Measurements from ENCODE around the gene RPUSD1.

RPUSD1 gene

DNA sequence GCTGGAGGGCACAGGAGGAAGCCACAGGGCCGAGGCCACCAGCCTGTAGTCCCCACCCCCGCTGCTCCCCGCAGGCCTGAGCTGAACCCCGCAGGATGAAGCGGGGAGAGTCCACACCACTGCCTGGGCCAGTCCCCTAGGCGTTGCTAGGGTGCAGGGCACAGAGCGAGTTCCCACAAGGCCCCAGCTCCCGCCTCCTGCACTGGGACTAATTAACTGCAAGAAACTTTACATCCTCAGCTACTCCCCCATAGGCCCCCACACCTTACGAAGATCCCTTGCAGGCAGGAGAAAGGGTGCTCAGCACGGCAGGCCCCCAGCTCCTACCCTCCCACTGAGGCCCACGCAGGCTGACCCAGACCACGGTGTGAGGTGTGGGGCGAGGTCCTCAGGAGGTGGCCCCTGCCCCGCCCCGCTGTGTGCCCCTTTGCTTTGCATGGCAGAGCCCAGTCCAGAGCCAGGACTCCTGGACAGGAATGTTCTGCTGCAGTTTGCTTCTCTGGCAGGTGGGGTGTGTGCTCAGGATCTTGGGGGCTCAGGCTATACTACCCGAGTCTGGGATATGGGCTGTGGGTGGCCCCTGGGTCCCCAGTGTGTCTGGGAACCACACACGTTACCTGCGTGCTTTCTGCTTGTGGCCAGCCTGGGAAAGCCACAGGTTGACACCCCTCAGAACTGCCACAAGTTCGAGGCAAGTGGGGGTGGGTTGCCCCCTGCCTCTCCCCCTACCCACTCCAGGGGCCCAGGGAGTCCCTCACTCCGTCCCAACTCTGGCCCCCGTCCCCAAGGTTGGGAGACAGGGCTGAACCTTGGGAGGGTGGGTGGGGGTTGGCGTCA is 11.1 kb upstream of the RPUSD1 start:
- no peak for DNase-seq (ENCODE audit: low read depth)

DNA sequence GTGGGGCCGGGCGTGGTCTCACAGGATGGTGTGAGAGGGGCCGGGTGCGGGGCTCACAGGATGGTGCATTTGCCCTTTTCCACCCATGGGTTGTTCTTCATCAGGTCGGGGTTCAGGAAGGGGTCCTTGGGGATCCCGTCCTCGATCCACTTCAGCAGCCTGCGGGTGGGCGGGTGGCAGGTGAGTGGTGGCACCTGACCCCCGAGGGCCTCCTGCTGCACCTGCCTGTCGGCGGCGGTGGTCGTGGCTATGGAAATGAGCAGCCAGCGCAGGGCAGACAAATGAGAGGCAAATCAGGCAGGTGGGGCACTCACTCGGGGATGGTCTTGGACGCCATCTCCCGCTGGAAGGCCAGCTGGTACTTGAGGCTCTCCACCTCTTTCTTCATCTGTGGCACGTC is 10.5 kb upstream of the RPUSD1 start:
- DNase-seq (ENCODE audit: low read depth) = no peak

DNA sequence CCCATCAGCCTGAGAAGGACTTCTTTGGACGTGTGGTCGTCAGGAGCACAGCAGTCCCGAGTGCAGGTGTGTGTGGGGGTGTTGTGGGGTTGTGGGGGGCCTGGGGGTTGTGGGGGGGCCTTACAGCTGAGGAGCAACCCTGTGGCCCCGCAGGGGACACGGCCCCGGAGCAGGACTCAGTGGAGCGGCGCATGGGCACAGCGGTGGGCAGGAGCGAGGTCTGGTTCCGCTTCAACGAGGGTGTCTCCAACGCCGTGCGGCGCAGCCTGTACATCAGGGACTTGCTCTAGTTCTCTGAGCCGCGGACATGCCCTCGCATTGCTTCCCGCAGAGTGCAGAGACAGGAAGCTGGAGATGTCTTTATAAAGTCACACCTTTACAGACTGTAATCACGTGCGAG is 9.5 kb upstream of the RPUSD1 start:
- DNase-seq (ENCODE audit: low read depth) = no peak

DNA sequence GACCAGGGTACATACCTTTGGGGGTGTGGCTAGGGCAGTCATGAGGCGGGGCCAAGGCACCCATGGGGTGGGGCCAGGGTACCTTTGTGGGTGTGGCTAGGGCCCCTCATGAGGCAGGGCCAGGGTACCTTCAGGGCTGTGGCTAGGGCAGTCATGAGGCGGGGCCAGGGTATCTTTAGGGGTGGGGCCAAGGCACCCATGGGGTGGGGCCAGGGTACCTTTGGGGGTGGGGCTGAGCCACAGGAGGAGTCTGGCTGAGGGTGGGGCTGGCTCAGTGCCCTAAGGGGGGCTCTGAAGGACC is 8.9 kb upstream of the RPUSD1 start:
- DNase-seq (ENCODE audit: low read depth) = no peak

DNA sequence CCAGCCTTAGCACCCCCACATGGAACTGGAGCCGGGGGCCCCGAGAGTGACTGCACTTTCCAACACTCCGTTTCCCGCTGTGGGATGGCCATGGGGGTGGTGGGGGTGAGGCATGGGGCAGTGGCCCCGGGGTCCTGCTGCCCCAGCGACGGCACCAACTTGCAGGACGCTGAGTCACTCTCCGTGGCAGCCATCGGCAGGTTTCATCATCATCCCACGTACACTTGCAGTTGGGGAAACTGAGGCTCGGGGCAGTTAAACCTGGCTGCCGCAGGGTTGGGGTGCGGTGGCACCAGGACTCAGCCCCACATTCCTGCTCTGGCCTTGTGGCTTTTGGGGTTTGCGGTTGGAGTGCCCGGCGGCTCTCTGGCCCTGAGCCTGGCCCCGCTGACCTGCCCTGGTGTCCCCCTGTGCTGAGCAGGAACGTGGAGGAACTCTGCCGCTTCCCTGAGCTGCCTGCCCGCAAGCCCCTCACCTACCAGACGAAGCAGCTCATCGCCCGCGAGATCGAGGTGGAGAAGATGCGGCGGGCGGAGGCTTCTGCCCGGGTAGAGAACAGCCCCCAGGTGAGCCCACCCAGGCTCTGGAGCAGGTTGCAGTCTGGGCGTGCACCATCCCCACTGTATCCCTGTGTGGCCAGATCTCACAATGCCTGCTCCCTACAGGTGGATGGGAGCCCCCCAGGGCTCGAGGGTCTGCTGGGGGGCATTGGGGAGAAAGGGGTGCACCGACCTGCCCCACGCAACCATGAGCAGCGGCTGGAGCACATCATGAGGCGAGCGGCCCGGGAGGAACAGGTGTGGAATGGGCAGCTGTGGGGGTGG is 8.3 kb upstream of the RPUSD1 start:
- DNase-seq (ENCODE audit: low read depth) = no peak

DNA sequence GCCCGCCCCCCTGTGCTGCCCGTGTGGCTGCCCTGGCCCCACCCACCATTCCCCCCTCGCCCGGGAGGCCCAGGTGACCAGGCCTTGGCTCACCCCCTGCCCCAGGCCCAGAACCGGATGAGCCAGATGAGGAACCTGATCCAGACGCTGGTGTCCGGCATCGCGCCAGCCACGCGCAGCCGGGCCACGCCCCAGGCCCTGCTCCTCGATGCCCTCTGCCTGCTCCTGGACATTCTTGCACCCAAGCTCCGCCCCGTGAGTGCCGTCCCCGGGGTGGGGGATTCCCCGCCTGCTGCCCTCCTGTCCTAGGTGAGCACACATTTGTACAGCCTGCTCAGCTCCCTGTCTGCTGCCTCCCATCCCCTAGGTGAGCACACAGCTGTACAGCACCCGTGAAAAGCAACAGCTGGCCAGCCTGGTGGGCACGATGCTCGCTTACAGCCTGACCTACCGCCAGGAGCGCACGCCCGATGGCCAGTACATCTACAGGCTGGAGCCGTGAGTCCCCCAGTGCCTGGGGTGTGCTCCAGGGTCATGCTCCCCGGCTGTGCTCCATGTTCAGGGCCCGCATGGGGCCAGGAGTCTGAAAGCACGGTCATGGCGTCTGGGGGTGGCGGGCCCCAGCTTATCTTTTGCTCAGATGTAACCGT is 7.5 kb upstream of the RPUSD1 start:
- no peak for DNase-seq (ENCODE audit: low read depth)

DNA sequence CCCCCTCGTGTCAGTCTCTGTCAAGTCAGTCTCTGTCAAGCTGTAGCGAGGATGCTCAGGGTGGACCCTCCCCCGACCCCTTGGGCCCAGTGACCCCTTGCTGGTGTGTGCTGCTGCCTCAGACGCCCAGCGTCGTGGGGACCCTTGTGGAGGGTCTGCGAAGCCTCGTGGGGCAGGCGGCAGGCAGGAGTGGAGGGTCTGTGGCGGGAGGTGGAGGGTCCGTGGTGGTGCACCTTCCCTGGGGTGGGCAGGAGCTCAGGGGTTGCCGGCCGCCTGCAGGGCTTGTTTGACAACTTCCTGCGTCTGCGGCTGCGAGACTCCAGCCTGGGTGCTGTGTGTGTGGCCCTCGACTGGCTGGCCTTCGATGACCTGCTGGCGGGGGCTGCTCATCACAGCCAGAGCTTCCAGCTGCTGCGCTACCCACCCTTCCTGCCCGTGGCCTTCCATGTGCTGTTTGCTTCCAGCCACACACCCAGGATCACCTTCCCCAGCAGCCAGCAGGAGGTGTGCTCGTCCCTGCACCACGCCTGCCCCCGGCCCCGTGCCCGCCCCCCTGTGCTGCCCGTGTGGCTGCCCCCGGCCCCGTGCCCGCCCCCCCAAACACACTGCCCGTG is 6.8 kb upstream of the RPUSD1 start:
- DNase-seq (ENCODE audit: low read depth) = no peak

DNA sequence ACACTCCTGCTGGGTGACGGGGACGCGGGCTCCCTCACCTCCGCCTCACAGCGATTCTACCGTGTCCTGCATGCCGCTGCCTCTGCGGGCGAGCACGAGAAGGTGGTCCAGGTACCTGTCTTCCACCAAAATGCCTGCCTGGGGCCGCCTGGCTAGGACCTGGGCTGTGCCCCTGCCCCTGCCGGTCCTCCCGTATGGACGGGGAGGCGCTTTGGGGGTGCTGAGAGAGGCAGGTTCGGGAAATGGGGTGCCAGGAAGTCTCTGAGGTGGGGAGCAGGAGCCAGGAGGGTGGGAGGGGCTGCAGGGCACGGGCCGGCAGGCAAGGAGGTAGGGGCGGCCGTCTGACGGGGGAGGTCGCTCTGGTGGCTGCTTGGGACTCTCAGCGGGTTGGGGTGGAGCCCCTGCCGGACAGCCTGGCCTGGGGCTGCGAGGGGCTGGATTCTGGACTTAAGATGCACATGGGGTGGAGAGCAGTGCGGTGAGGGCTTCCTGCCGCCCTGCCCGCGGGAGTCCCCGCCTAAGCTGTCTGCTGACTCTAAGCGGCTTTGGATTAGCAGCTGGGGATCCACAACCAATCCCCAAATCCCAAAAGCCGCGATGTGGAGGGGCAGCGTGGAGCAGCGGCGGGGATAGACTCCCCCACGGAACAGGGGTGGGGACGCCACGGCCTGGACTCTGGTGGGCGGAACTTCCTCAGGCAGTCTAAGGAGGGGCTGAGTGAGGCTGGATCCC is 6.1 kb upstream of the RPUSD1 start:
- no peak for DNase-seq (ENCODE audit: low read depth)

DNA sequence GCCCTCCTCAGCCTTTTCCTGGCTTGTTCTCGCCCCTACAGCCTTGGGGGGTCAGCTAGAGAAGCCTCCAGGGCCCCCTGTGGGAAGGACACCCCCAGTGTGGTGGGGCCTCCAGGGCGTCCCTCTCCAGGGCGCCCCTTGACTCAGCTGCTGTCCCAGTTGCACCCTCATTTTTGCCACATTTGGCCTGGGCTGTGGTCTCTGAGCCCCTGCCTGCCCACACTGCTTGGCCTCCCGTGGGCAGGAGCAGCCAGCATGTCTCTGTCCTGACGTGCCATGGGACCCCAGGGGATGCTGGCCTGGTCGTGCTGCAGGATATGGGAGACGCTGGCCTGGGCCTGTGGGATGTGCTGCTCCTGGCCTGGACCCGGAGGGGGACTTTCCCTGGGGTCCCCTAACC is 5.2 kb upstream of the RPUSD1 start:
- no peak for DNase-seq (ENCODE audit: low read depth)

DNA sequence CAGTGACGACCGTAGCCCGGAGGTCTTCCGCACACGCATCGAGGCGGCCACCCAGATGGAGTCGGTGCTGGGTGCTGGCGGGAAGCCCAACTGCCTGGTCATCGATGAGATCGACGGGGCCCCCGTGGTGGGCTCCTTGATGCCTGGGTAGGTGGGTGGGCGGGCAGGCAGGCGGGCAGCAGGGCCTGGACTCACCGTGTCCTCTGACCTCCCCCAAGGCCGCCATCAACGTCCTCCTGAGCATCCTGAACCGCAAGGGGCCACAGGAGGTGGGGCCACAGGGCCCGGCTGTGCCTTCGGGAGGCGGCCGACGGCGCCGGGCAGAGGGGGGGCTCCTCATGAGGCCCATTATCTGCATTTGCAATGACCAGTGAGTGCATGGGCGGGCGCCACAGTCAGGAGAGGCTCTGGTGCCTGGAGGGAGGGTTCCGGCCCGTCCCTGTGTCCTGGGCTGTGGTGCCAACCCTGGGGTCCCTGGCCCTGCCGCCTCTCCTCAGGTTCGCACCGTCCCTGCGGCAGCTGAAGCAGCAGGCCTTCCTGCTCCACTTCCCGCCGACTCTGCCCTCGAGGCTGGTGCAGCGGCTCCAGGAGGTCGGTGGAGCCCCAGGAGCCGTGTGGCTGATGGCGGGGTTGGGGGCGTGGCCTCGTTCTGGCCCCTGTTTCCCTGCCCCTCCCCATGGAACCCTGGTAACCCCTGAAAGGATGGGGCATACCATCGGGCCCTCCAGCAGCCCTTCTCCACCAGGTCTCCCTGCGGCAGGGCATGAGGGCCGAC is 4.2 kb upstream of the RPUSD1 start:
- DNase-seq (ENCODE audit: low read depth) = no peak

DNA sequence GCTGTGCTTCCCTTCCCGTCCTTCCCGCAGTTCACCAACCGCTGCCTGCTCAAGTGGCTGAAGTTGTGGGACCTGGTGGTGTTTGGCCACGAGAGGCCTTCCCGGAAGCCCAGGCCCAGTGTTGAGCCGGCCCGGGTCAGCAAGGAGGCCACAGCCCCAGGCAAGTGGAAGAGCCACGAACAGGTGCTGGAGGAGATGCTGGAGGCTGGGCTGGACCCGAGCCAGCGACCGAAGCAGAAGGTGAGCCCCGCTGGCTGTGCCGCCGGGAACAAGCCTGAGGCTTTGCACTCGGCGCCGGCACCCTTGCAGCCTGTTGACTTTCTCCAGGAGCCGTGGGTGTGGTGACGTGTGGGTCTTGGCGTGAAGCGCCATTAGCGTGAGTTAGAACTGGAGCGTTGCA is 3.0 kb upstream of the RPUSD1 start:
- no peak for DNase-seq (ENCODE audit: low read depth)

DNA sequence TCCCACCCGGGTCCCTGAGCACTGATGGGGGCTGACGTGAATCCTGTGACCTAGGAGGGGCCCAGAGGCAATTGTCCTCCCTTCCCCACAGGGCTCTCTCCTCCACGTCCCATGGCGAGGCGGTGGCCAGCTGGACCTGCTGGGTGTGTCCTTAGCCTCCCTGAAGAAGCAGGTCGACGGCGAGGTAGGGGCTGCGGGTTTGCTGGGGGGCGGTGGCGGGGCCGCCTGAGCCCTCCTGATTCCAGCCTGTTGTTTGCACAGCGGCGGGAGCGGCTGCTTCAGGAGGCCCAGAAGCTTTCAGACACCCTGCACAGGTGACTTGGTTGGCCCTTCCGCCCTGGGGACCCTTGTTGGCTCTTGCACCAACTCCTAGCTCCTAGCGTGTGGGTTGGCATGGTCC is 1.9 kb upstream of the RPUSD1 start:
- DNase-seq (ENCODE audit: low read depth) = no peak

DNA sequence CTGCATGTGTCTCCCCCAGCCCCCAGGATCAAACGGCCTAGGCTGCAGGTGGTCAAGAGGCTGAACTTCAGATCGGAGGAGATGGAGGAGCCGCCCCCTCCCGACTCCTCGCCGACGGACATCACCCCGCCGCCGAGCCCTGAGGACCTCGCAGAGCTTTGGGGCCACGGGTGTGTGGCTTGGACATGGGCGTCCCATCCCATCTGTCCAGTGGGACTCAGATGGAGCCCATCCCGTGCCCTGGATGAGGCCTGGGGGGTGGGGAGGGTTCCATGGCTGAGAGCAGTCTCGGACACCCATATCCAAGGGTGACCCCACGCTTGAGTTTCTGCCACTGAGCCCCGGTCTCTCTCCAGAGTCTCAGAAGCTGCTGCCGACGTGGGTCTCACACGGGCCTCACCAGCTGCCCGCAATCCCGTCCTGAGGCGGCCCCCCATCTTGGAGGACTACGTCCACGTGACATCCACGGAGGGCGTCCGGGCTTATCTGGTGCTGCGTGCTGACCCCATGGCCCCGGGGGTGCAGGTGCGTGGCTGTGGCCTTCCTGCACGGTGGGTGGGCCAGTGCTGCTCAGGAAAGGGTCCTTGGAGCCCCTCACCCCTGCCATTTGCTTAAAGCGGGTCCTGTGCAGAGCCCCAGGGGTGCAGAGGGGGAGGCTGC is 1.1 kb upstream of the RPUSD1 start:
- no peak for DNase-seq (ENCODE audit: low read depth)

DNA sequence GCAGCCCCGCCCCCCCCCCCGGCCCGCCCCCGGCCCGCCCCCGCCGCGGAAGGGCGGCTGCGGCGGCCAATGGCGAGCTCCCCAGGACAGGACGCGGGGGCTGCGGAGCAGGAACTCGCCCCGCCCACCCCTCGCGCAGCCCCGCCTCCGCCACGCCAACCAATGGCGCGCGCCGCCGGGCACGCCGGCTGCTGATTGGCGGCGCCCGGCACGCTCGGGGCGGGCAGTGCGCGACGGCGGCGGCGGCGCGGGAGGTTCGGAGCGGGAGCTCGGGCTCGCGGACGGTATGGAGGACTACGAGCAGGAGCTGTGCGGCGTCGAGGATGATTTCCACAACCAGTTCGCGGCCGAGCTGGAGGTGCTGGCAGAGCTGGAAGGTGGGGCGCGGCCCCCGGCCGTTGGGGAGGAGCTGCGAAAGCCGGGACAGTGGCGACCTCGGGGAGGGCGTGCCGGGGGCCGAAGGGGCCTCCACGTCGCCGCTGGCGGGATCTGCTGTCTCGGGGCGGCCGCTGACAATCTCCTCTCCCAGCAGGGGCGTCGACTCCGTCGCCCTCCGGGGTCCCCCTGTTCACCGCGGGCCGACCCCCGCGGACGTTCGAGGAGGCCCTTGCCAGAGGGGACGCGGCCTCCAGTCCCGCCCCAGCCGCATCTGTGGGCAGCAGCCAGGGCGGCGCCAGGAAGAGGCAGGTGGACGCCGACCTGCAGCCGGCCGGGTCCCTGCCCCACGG is 382 bp upstream of the RPUSD1 start, which contains the start of gene CHTF18:
CHTF18 (plus strand) TSS at position 222 of the 728 bp plus-strand sequence; CDS start at position 287, 65 bp downstream.
- peak; percentile 92 for DNase-seq (ENCODE audit: low read depth)

DNA sequence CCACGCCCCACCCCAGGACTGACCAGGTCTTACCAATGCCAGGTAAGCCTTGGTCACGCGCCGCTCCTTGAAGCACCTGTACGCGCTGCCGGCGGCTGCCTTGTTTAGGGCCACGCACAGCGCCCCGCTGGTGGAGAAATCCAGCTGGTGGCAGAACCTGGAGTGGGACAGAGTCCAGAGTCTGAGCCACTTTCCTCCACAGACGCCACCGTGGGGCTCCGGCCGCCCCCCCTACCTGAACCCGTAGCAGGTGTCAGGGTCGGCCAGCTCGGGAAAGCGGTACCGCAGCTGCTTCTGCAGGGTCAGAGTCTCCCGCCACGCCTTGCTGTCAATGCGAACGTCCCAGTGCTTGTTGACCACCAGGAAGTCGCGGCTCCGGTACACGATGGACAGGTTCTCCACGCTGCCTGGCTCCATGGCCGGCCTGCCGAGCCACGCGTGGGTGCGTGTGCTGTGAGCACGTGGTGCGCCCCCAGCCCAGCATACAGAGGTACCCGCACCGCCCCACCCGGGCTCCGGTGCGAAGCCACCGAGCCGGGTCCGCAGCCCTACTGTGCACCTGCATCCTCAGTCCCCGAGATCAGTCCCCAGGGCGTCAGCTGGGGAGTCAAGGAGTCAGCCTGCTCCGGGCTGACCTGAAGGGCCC is 737 bp downstream of the RPUSD1 start:
- no peak for DNase-seq (ENCODE audit: low read depth)

DNA sequence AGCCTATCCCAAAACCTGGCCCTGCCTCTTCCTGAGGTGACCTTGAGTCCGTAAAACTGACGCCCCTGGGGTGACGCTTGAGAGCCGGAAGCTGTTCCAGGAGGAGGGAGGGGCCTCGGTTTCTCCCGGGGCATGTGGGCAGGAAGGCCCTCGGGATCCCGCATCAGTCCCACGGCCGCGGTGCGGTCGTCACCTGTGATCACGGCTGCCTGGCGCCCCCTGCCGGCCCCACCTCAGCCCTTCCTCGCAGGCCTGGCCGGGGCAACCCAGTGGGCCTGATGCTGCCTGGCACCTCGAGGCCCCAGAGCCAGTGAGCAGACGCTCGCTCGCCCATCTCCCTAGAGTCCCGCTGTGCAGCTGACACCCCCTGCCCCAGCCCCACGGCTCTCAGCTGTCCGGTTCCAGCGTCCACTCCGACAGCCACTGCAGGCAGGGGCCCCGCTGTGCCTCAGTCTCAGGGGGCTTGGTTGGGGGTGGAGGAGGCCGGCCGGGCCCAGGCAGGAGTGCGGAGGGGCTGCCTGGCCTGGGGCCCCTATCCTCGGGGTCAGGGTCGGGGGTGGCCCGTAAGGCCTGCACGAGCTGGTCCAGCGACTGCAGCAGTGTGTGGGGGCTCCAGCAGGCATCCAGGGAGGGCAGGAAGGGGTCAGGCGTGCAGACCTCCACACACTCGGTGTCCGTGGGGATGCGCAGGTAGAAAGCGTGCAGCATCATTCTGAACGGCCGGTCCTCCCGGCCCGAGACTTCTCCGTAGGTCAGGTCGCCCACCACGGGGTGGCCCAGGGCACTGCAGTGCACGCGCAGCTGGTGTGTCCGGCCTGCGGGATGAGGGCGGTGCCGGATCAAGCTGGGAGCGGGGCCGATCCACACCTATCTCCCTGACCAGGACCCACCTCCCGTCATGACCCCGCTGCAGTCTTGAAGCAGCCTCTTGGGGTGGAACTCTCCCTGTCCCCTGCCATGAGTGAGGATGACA is 2.3 kb downstream of the RPUSD1 start:
- peak; percentile 60 for DNase-seq (ENCODE audit: low read depth)

DNA sequence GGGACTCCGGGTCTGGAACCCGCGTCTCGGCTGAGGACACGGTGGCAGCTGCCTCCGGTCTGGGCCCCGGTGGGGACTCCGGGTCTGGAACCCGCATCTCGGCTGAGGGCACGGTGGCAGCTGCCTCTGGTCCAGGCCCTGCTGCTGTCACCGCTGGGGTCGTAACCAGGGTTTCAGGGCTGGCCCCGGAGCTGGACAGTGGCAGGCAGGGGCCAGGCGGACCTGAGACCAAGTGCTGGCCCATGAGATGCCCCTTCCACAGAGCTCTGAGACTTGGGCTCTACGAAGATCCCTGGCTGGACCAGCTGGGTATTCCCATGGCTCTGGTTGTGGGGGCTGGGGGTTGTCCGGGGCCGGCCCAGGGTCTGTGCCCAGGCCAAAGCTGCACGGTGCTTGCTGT is 3.8 kb downstream of the RPUSD1 start:
- no peak for DNase-seq (ENCODE audit: low read depth)

Data from T follicular helper cell (primary cell).